ENCODE measurements around the gene ARL3.

The ARL3 gene

DNA sequence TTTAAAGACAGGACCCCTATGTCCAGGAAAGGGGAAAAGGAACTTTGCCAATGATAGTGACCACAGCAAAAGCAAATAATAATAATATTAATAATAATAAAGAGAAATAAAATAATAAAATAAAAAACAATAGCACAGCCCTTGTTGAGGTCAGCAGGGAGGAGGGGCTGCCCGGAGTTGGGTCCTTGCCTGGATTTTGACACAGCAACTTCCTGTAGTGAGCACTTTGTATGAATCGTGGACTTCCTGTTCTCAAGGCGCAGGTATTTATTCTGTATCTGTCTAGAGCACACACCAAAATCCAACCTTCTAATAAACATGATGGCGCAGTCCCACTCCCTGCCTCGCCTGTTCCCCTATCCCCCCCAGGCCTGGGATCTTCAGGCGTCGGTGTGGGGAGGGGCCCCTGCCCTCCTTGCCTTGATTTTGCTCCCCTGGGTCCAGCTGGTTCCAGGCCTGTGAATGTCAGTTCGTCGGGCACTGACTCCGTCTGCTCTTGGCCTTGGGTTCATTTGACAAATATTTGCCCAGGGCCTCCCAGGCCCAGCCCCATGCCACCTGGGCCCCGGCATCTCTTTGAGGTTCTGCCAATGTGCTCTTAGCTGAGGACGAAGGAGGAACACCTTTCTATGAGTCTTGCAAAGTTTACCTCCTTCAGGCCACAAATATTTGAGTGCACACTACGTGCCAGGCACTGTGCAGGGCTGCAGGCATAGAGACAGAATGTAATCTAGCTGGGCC, 56.0 kb downstream of the ARL3 start:
- Histone ChIP-seq H3K4me3 (no peak overlapping the region), H3K27ac (peak overlapping the region in 12 of 21 experiments; percentile 2 to 54 (median 40))

DNA sequence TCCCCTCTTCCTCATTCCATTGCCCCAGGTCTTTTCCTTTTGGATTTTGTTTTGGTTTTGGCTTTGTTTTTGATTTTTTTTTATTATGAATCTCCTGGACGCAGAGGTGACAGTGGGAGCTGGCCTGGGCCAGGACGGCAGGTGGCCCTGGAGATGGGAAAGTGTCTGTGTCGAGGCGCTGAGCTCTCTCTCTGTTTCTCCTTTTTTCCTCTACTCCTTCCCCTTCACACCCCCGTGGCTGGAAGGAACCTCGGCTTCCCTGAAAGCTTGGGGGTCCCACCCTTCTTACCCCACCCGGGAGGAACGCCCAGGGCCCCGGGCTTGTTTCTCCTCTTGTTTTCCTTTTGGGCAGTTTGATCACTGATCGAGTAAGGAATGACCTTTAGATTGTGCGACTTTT, 56.7 kb downstream of the ARL3 start:
- Histone ChIP-seq H3K27ac (peak overlapping the region in 5 of 21 experiments; percentile 5 to 53 (median 39)), H3K4me3 (no peak overlapping the region)

DNA sequence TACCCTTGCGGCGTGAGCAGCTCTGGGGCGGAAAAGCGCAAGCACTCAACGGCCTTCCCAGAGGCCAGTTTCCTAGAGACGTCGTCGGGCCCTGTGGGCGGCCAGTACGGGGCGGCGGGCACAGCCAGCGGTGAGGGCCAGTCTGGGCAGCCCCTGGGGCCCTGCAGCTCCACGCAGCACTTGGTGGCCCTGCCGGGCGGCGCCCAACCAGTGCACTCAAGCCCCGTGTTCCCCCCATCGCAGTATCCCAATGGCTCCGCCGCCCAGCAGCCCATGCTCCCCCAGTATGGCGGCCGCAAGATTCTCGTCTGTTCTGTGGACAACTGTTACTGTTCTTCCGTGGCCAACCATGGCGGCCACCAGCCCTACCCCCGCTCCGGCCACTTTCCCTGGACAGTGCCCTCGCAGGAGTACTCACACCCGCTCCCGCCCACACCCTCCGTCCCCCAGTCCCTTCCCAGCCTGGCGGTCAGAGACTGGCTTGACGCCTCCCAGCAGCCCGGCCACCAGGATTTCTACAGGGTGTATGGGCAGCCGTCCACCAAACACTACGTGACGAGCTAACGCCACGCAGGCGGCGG, 57.3 kb downstream of the ARL3 start:
- no peak overlapping the region for H3K4me3 ChIP-seq

DNA sequence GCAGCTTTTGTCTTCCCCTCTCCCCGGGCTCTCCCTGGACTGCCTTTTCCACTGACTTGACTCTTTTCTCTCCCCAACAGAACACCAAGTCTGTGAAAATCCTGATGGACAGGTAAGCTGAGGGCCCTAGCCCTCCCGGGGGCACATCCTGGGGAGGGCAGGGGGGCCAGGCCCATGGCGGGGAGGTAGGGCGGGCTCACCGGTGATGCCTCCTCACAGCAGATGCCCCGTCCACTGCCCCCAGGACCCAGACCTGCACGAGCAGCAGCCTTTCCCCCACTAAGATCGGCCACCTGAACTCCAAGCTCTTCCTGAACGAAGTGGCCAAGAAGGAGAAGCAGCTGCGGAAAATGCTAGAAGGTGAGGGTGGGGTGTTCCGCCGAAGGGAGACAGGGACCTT, 58.2 kb downstream of the ARL3 start:
- H3K4me3 ChIP-seq = no peak overlapping the region
- H3K27ac ChIP-seq = no peak overlapping the region

More for the DNA sequence above, 57.3 kb downstream of the ARL3 start:
- H3K27ac ChIP-seq = peak overlapping the region in 3 of 21 experiments; percentile 32 to 53 (median 41)

DNA sequence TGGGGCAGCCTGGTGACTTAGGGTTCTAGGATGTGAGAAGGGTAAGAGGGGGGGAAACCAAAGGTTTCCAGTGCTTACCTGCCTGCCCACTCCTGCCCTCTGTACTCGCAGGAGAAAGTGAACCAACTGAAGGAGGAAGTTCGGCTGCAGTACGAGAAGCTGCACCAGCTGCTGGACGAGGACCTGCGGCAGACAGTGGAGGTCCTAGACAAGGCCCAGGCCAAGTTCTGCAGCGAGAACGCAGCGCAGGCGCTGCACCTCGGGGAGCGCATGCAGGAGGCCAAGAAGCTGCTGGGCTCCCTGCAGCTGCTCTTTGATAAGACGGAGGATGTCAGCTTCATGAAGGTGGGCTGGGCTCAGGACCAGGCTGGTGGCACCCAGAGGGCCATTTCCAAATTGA, 59.2 kb downstream of the ARL3 start:
- H3K4me3 ChIP-seq = no peak overlapping the region

DNA sequence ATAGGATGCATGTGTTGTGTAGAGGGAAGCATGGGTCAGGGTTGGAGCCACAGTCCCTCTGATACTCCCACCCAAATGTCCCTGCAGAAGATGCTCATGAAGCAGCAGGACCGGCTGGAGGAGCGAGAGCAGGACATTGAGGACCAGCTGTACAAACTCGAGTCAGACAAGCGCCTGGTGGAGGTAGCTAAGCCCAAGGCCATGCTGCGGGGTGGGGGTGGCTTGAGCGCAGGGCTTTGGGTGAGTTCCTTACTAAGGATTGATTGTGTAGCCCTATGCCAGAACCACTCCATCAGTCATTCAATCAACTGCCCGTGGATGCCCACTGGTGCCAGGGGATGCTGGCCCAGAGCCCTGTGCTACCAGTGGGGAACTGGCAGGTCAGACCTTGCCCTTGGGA, 59.6 kb downstream of the ARL3 start:
- H3K27ac ChIP-seq = peak overlapping the region in 1 of 21 experiments; percentile 30
- no peak overlapping the region for H3K4me3 ChIP-seq

More for the DNA sequence above, 59.2 kb downstream of the ARL3 start:
- peak overlapping the region in 1 of 21 experiments; percentile 30 for H3K27ac ChIP-seq

DNA sequence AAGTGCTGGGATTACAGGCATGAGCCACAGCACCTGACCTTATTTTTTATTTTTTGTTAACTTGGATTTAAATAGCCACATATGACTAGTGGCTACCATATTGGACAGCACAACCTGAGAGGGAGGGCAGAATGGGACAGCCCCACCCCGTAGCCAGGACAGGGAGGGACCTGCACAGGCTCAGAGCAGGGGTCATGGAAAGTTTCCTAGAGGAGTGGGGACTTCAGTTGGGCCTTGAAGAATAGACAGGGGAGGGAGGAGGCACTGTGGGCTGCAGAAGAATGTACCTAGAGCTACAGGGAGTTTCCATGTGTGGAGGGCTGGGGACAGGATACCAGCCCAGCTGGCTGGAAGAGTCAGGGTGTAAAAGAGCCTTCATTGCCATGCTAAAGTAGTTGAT, 61.1 kb downstream of the ARL3 start:
- H3K27ac ChIP-seq = peak overlapping the region in 2 of 21 experiments; percentile 9 to 57
- no peak overlapping the region for H3K4me3 ChIP-seq

DNA sequence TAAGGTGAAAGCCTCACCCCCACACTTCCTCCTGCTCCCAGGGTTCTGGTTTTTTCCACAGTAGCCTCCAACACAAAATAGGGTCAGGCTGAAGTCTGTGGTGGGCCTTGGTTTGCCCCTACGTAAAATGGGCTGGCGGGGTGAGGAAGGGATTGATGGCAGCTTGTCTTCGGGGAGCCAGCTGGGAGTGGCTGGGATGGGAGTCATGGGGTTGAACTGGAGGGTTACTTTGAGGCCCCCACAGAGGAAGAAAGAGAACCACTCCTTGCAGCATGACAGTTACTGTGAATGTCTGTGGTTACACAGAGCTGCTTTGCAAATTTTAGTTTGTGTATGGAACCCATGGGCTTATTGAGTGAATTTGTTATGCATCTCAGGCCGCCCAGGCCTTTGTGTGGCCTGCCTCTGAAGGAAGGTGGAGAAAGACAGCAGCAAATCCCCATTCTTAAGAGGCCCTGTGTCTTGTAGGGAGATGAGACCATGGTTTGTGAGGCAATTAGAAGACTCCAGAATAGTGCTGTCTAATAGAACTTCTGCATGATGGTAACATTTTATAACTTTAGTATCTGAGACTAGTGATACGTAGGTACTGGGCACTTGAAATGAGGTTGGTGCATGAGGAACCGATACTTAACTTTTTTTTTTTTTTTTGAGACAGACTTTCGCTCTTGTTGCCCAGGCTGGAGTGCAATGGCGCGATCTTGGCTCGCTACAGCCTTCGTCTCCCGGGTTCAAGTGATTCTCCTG, 61.9 kb downstream of the ARL3 start:
- H3K27ac ChIP-seq = peak overlapping the region in 16 of 21 experiments; percentile 29 to 100 (median 61)
- H3K4me3 ChIP-seq = no peak overlapping the region

DNA sequence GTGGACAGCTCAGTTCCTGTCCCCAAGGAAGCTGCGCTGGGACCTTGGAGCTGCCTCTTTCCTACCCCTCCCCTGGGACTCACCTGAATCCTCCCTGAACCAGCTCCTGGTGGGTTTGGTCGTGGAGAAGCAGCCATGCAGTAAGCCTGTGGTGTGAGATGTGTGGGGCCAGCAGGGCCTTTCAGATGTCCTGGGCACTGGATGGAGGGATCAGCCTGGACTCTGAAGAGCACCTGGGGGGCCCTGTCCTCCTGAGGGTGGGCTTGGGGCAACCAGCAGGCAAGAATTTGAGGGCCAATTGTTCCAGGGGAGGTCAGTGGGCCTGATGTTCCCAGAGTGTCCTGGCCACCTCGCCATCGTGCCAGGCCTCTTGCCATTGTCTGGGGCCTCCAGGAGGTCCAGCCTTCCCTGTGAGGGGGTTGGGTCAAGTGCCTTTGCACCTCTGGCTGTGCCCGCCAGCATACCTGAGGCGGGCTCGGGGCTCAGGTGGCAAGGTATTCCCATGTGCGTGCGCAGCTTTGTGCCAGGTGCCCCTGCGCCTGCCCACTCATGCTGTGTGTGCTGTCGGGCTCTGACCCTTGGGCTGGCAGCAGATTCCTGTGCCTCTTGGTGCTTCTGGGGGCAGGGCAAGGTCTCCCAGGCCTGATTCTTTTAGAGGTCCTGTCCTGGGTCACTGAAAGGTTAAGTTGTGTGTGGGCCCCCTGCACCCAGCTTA, 62.6 kb downstream of the ARL3 start:
- peak overlapping the region in 18 of 21 experiments; percentile 2 to 100 (median 60) for H3K27ac ChIP-seq
- H3K4me3 ChIP-seq = no peak overlapping the region

DNA sequence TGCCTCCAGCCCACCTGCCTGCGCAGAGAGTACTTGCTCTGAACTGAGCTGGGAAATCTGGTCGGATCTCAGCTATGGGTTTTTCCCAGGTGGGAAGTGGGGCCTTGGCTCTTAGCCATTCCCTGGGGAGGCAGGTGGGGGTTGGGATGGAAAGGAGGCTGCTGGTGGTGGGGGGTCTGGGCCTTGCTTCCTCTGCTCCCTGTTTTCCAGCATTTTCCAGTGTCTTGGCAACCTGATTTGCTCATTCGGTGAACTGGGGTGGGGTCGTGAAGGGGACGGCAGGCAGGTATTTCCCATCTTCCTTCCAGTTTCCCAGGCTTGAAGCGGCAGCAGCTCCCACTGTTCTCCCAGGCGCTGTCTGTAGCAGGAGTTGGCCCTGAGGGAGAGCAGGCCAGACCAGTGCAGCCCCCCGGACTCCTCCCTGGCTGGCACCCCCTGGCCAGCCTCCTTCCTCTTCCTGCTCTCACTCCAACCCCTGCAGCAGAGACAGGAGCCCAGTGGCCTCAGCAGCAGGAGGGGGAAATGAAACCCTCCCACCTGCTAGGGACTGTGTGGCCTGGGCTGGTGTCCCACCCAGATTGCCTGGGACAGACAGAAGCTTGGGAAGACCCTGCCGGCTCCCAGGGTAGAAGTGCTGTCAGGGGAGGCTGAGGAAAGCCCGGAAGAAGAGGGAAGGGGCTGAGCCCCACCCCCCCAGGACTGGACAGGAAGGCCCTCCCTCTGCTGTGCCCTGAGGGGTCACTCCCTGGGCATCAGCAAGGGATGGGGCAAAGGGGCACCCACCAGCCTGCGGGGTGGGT, 63.3 kb downstream of the ARL3 start:
- no peak overlapping the region for H3K4me3 ChIP-seq

DNA sequence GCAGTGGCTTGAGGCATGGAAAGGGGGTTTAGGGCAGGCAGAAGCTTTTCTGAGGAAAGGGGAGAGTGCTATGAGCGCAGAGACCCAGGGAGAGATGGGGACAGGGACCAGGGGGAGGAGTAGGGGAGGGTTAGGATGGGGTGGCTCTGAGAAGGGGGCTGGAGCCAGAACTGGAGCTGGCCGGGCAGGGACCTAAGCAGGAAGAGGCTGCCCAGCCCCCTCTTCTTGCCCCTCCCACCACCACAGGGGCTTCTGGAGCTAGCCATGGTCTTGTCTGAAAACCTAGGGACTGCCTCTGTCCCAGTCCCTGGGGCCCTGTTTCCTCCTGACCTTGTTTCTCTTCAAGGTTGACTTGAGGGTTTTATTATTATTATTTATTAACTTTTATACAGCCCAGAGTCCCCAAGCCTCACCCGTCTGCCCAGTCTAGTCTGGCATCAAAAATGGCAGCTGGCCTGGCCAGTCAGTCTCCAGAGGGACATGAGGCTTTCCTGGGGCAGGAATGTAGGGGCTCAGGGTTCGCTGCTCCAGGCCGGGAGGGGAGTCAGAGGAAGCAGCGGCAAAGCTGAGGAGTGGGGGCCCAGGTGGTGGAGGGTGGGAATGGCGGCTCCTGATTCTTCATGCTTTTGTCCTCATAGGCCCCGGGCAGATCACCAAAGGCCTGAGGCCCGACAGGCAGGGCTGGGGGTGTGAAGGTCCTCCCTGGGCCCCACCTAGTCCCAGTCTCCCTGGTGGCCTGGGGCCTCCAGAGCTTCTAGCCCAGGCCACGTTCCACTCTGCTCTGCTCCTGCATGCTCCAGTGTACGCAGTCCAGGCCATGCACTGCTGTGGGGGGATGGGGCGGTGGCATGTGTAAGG, 64.2 kb downstream of the ARL3 start:
- peak overlapping the region in 1 of 7 experiments; percentile 22 for H3K4me3 ChIP-seq
- H3K27ac ChIP-seq = peak overlapping the region in 17 of 21 experiments; percentile 18 to 100 (median 67)

More for the DNA sequence above, 63.3 kb downstream of the ARL3 start:
- peak overlapping the region in 17 of 21 experiments; percentile 31 to 100 (median 60) for H3K27ac ChIP-seq

DNA sequence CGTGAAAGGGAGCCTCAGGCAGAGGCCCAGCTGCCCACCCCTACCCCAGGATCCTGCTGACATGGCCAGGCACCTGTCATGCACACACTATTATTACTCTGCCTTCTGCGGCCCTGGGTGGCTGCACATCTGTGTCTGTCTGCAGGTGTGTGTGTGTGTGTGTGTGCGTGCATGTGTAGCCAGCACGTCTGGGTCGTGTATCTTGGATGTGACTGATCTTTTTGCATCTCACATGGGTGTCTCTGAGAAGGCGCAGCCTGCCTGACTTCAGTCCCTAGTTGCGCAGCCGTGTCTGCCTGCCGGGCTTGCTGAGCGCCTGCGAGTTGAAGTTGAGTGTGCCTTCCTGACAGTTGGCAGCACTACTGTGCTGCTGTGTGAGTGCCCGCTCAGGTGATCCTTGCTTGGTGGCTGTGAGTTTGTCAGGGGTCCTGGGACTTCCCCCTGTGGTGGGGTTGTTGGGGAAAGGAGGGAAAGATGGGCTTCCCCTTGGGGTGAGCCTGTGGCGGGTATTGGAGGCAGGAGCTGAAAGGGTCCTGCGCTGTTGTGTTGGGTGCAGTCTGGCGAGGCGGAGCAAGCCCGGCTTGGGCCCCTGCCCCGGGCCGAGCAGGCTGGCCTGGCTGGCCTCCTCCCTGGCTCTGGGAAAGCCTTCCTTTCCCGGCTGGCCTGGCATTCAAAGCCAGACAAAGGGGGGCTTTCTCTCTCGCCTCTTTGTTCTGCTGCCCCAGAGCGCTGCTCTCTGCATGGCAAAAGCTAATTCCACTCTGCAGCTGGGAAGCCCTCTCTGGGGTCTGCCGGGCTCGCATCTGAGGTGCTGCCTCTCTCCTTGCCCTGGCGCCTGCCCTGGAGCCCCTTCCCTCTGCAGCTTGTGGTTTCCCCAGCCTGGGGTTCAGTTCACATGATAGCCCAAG, 65.1 kb downstream of the ARL3 start:
- peak overlapping the region in 17 of 21 experiments; percentile 18 to 100 (median 67) for H3K27ac ChIP-seq

DNA sequence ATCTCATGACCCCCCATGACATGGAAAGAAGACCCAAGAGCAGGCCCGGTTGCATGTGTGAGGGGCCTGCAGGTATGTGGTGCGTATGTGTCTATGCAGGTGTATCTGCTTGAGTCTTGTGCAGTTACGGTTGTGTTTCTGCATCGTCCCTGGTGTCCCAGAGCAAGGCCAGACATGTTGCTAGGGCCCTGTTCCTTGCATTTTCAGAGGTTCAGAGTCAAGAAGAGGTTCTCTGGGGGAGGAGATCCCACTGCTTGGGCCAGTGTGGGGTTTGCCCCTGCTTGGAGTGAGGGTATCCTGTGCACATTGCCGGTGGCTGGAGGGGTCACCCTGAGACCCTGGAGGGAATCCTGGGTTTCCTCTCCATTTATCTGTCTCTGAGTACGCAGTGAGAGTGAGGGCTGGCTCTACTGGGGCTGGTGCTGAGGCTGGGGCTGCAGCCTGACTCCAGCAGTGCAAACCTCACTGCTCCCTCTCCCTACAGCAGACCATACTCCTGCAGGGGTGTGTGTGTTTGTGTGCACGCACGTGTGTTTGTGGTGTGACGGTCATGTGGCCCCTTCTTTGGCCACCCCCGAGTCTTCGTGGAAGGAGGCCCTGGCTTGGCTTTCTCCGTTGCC, 65.8 kb downstream of the ARL3 start:
- H3K4me3 ChIP-seq = peak overlapping the region in 4 of 7 experiments; percentile 60 to 95 (median 71)
- H3K27ac ChIP-seq = peak overlapping the region in 17 of 21 experiments; percentile 0 to 100 (median 93)

More for the DNA sequence above, 65.1 kb downstream of the ARL3 start:
- peak overlapping the region in 4 of 7 experiments; percentile 3 to 95 (median 41) for H3K4me3 ChIP-seq

DNA sequence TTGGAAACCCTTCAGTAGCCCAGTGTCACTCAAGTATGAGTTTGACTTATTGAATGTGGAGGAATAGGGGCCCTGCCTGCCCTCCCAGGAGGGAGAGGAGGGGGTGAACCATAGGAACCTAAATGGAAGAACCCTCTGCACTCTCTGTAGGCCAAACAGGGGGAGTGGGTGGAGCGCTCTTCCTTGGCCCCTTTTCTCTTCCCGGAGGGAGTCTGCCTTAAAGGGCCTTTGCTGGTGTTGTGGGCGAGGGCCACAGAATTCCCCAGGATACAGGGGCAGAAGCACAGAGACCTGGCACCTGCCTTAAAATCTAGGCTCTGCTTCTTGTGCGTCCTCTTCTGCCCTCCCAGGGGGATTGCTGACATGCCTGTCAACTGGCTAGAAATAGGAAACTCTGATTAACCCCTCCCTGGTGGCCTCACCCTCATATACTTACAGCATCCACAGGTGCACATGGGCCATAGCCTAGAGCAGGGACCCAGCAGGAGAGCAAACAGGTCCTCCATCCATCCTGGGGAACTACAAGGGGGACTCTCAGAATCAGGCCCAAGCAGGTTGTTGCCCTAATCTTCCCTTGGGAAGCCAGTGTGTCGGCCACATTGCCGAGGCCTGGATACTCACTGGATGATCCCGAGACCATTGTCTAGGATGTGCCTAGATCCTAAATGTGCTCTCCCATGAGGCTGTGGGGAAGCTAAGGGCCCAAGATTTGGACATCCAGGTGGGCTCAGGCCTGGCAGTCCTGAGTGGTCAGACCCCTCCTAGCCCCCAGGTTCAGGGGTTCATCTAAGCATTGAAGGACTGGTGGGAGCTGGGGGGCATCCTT, 66.5 kb downstream of the ARL3 start:
- peak overlapping the region; percentile 51 to 95 (median 61) for H3K4me3 ChIP-seq
- H3K27ac ChIP-seq = peak overlapping the region in 19 of 21 experiments; percentile 47 to 100 (median 98)
